NB4 (cell line): ENCODE results near the gene CHCHD3.

Experiments
- POLR2A ChIP-seq: IDR thresholded peaks from 2 replicates; pipeline ENCODE4 v1.6.1; 2011; ENCODE audit warnings: mild to moderate bottlenecking; ENCODE audit not compliant: insufficient read length; ENCODE audit errors: extremely low read depth
- TF ChIP-seq, protein P1 (sequence below): IDR thresholded peaks from one replicate; pipeline ENCODE4 v1.5.1; 2012; ENCODE audit warnings: low read depth, low read length
- TF ChIP-seq, protein P2 (sequence below): IDR thresholded peaks from 2 replicates; pipeline ENCODE4 v1.6.1; 2011; ENCODE audit warnings: low read depth, low read length

DNA sequence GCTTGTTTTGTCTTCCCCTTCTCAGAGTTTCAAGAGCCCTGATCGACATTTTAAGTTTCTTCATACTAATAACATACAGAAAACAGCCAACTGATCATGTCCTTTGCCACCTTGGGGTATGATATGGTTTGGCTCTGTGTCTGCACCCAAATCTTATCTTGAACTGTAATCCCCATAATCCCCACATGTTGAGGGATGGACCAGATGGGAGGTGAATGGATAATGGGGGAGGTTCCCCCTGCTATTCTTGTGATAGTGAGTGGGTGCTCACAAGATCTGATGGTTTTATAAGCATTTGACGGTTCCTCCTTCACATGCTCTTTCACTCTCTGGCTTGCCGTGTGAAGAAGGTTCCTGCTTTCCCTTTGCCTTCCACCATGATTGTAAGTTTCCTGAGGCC is 190.3 kb downstream of the CHCHD3 start:
- TF ChIP-seq, protein P1, sequence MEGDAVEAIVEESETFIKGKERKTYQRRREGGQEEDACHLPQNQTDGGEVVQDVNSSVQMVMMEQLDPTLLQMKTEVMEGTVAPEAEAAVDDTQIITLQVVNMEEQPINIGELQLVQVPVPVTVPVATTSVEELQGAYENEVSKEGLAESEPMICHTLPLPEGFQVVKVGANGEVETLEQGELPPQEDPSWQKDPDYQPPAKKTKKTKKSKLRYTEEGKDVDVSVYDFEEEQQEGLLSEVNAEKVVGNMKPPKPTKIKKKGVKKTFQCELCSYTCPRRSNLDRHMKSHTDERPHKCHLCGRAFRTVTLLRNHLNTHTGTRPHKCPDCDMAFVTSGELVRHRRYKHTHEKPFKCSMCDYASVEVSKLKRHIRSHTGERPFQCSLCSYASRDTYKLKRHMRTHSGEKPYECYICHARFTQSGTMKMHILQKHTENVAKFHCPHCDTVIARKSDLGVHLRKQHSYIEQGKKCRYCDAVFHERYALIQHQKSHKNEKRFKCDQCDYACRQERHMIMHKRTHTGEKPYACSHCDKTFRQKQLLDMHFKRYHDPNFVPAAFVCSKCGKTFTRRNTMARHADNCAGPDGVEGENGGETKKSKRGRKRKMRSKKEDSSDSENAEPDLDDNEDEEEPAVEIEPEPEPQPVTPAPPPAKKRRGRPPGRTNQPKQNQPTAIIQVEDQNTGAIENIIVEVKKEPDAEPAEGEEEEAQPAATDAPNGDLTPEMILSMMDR = no peak
- no peak for TF ChIP-seq POLR2A
- TF ChIP-seq, protein P2, sequence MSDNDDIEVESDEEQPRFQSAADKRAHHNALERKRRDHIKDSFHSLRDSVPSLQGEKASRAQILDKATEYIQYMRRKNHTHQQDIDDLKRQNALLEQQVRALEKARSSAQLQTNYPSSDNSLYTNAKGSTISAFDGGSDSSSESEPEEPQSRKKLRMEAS = no peak
